Stimulated activated CD8-positive, alpha-beta memory T cell treated with anti-CD3 and anti-CD28 coated beads, Interleukin-15, amount 100 ng/mL, for 1 hour (primary cell): ENCODE results near the gene MZF1.
"Not testable (repeated sequence)": the region's sequence is repeated elsewhere in the genome, so short reads cannot be mapped to it uniquely, and the experiment has no call there.

Source experiments
- DNase-seq: peaks from one replicate; pipeline ENCODE4 v3.0.0-alpha.2; 2020; ENCODE audit warnings: low read depth

The MZF1 gene

GRCh38 chr19:58542641-58543372, 30.3 kb downstream of the MZF1 start:
- DNase-seq = not testable (repeated sequence)

- not testable (repeated sequence) for DNase-seq
These were observed 34.0 kb downstream of the MZF1 start for GRCh38 chr19:58539169-58539559.

GRCh38 chr19:58538257-58539168, 34.6 kb downstream of the MZF1 start:
- DNase-seq = no peak

GRCh38 chr19:58536852-58537798, 36.0 kb downstream of the MZF1 start:
- no peak for DNase-seq

- no peak for DNase-seq
These were observed 37.3 kb downstream of the MZF1 start for GRCh38 chr19:58535857-58536256.

- no peak for DNase-seq
These were observed 41.9 kb downstream of the MZF1 start for GRCh38 chr19:58531034-58531840.

GRCh38 chr19:58529405-58529804, 43.7 kb downstream of the MZF1 start:
- DNase-seq = no peak

GRCh38 chr19:58522709-58523108, 50.4 kb downstream of the MZF1 start:
- no peak for DNase-seq

- DNase-seq = no peak
These were observed 51.5 kb downstream of the MZF1 start for GRCh38 chr19:58521651-58522050.

GRCh38 chr19:58520257-58520599, 52.9 kb downstream of the MZF1 start:
- DNase-seq = no peak

- peak; percentile 74 for DNase-seq
These were observed 53.5 kb downstream of the MZF1 start, which contains the start of gene ZBTB45 for GRCh38 chr19:58519355-58520256. ZBTB45 (minus strand) TSS chr19:58519810; CDS start chr19:58517673, 2,137 bp downstream.

GRCh38 chr19:58519087-58519354, 54.1 kb downstream of the MZF1 start:
- no peak for DNase-seq

- no peak for DNase-seq
These were observed 54.7 kb downstream of the MZF1 start for GRCh38 chr19:58518256-58519086.

- no peak for DNase-seq
These were observed 55.9 kb downstream of the MZF1 start for GRCh38 chr19:58516964-58517833.

- no peak for DNase-seq
These were observed 56.8 kb downstream of the MZF1 start for GRCh38 chr19:58516246-58516836.

- no peak for DNase-seq
These were observed 57.9 kb downstream of the MZF1 start for GRCh38 chr19:58515259-58515658.

GRCh38 chr19:58514564-58515022, 58.5 kb downstream of the MZF1 start:
- DNase-seq = no peak
